Karpas-422 (cell line): Measurements from ENCODE around the gene NXPH1. TPM values are rescaled to one million over a fixed set of nuclear protein-coding genes. Genes with fewer than 3 reads are reported as not detected.

Experiments
- DNase-seq: peaks from one replicate; pipeline ENCODE4 v3.0.0-alpha.2; 2015
- H2AFZ ChIP-seq: fragments of 200-600 bp; sonication (generic); 2 replicates; pipeline ENCODE4 v1.6.1; 2014; ENCODE audit warnings: antibody characterized with exemption, low read length, mixed read lengths
- H3K27ac ChIP-seq: fragments of 200-600 bp; sonication (generic); 2 replicates; pipeline ENCODE4 v1.5.1; 2014; ENCODE audit warnings: mild to moderate bottlenecking, low read length, moderate library complexity
- H3K27me3 ChIP-seq: fragments of 200-600 bp; sonication (generic); 2 replicates; pipeline ENCODE4 v1.6.1; 2014; ENCODE audit warnings: low read length, mixed read lengths
- H3K36me3 ChIP-seq: fragments of 200-600 bp; sonication (generic); 2 replicates; pipeline ENCODE4 v1.6.1; 2014; ENCODE audit warnings: low read length, mixed read lengths; ENCODE audit not compliant: insufficient read depth
- H3K4me1 ChIP-seq: fragments of 200-600 bp; sonication (generic); 2 replicates; pipeline ENCODE4 v1.6.1; 2014; ENCODE audit warnings: mild to moderate bottlenecking, low read length, mixed read lengths
- H3K4me2 ChIP-seq: fragments of 200-600 bp; sonication (generic); 2 replicates; pipeline ENCODE4 v1.6.1; 2014; ENCODE audit warnings: low read length, low read depth, mild to moderate bottlenecking; ENCODE audit not compliant: poor library complexity, severe bottlenecking
- H3K4me3 ChIP-seq: fragments of 200-600 bp; sonication (generic); 2 replicates; pipeline ENCODE4 v1.5.1; 2014; ENCODE audit warnings: mild to moderate bottlenecking, antibody characterized with exemption, low read length, mixed read lengths
- H3K79me2 ChIP-seq: fragments of 200-600 bp; sonication (generic); 2 replicates; pipeline ENCODE4 v1.6.1; 2014; ENCODE audit warnings: mild to moderate bottlenecking, low read length, mixed read lengths
- H3K9ac ChIP-seq: fragments of 200-600 bp; sonication (generic); 2 replicates; pipeline ENCODE4 v1.6.0; 2014; ENCODE audit warnings: low read length
- H3K9me2 ChIP-seq: fragments of 200-600 bp; sonication (generic), shearing (Covaris generic); replicated peaks from 2 replicates; pipeline ENCODE4 v1.6.0; 2014; ENCODE audit warnings: mild to moderate bottlenecking, low read length, moderate library complexity; ENCODE audit not compliant: insufficient read depth
- H3K9me3 ChIP-seq: fragments of 300-700, 200-600 bp; sonication (generic); 2 replicates; pipeline ENCODE4 v1.6.1; 2014; ENCODE audit warnings: low read length, mixed read lengths
- H4K20me1 ChIP-seq: fragments of 200-600 bp; sonication (generic); 2 replicates; pipeline ENCODE4 v1.6.1; 2014; ENCODE audit warnings: mild to moderate bottlenecking, antibody characterized with exemption, low read length, low read depth; ENCODE audit not compliant: insufficient read depth
- total RNA-seq: library from RNA; depleted of rRNA; stranded (reverse); fragments of >200 nt; shearing (Covaris generic); gene quantifications from 2 replicates; pipeline ENCODE4 v1.2.3, GENCODE V29; 2014; ENCODE audit warnings: low replicate concordance; rRNA removed

The NXPH1 gene
- not detected in 2 replicates for total RNA-seq

DNA sequence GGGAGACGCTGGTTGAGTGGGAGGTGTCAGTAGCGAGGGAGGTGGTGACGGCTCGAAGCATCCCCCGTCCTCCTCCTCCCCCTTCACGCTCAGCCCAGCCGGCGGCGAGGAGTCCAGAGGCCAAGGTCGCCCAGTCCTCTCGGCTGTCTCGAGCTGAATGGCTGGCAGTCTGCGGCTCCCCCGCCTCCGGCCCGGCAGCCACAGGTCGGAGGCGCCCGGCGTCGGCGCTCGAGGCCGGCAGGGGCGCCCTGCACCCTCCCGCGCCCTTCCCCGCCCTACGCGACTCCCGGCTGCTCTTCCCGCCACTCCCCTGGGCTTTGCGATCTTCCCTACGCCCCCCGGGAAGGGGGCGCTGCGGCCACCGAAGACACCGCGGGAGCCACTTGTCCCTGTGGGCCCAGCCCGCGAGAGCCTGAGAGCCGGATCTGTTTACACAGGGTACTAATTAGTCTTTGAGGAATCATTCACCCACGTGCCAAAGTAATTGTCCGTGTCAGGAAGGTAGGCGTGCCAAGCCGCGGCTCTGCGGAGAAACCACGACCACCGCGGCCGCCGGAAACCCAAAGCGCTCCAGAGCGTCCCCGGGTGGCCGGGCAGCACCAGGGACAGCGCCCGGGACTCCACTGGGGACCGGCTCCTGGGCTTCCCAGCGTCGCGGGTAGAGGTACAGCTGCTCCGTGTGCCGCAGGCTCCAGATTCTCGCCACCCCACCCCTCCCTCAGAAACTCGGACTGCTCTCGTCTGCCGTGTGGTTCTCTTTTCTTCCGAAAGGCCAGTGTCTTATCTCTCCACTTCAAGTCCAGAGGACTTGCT, at the start of gene NXPH1:
Gene NXPH1 (plus strand): TSS at position 133 of the 813 bp plus-strand sequence.
- Histone ChIP-seq H3K9me2 (no peaks in the 10 kb centered on the region), H3K27ac (no peak within 1 kb of the TSS), H3K4me1 (no peaks in the 10 kb centered on the region), H3K4me3 (no peak within 1 kb of the TSS), H3K4me2 (no peak within 1 kb of the TSS), H2AFZ (no peak within 1 kb of the TSS), H3K27me3 (no peaks in the 10 kb centered on the region), H3K79me2 (no peaks in the 10 kb centered on the region), H3K9ac (no peak within 1 kb of the TSS), H4K20me1 (no peaks in the 10 kb centered on the region), H3K36me3 (no peaks in the 10 kb centered on the region), H3K9me3 (no peaks in the 10 kb centered on the region)
- DNase-seq: no peak

DNA sequence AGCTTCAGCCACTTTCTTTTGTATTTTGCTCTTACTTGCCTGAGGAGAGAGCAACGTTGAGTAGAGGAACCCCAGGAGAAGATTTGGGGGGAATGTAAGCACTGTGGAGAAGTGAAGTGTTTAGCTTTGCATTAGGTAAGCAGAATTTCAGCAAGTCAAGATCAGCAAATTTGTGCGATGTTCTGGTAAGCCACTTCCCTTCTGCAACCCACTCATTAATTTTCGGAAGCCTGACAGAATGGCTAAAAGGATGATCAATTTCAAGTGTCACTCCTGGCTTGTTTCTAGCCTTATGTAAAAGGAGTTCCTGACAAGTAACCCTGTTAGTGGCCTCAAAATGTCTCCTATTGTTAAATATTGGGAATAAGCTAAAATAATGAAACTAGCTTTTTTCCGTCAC, 48.5 kb upstream of the NXPH1 start:
- Histone ChIP-seq H3K4me3 (no peak overlapping the region), H3K9me3 (no peaks in the 10 kb centered on the region), H4K20me1 (no peaks in the 10 kb centered on the region), H3K79me2 (no peaks in the 10 kb centered on the region), H3K4me1 (no peaks in the 10 kb centered on the region), H3K36me3 (no peaks in the 10 kb centered on the region), H3K4me2 (no peak overlapping the region), H3K9me2 (no peaks in the 10 kb centered on the region), H3K9ac (no peak overlapping the region), H3K27me3 (no peaks in the 10 kb centered on the region), H2AFZ (no peak overlapping the region), H3K27ac (no peak overlapping the region)
- DNase-seq: no peak

DNA sequence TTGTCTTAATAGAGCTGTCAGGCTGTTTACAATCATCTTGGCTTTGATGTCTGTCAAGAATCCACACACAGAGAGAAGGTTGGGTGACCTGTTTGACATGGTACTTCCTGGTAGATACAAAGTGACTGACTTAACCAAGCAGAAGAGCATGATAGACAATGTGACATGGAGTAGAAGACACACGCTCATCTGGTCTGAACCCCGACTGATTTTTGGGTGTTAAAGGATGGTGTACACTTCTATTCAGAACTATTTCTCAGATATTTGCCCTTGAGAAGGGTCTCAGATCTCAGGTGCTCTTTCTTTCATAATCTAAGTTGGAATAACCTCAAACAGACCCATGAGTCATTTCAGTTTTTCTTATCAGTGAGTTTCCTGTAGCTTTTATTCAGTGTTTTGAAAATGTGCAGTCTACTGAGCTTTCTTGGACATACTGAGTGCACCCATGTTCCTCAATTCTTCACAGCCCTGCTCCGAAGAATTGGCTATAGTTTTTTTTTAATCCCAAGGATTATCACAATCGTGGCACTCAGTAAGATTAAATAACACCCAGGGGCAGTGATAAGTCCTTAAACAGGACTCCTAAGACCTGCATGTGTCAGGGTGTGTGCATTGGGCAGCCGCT, 46.4 kb upstream of the NXPH1 start:
- no peak overlapping the region for H3K4me2 ChIP-seq
- H2AFZ ChIP-seq: no peak overlapping the region
- no peaks in the 10 kb centered on the region for H3K27me3 ChIP-seq

DNA sequence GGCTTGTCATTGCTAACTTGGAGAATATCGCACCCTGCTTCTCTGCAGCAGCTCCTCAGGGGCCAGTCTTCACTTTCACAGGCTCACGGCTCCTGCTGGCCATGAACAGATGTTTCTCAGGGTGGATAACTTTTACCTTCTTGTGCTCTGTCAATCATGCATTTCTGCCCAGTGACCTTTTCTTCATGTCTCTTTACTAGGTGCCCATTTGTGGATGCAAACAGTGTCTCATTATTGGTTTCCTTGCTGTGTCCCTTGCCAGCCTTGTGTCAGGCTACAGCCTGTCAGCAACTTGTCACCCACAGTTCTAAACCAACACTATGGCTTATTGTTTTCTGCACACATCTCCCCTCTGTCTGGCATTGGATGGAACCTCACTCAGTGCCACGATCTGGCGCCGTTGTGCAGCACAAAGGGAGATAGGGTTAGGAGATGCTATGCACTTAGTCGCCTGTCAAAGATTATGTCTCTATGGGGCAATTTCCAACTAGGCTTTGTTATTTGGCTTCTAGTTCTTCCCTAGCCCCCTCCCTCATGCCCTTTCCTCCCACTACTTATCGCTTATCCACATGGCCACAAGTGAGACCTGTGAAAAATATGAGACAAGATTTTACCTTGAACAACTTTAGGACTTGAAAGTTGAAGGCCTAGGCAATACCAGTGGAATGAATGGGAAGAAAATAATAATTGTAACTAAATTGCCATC, 45.7 kb upstream of the NXPH1 start:
- no peak overlapping the region for H3K4me3 ChIP-seq
- H3K4me2 ChIP-seq: no peak overlapping the region
- no peaks in the 10 kb centered on the region for H4K20me1 ChIP-seq
- no peaks in the 10 kb centered on the region for H3K27me3 ChIP-seq
- no peak overlapping the region for H2AFZ ChIP-seq
- no peaks in the 10 kb centered on the region for H3K36me3 ChIP-seq
- H3K4me1 ChIP-seq: no peaks in the 10 kb centered on the region
- H3K27ac ChIP-seq: no peak overlapping the region
- H3K9me2 ChIP-seq: peaks cover 2% of the 10 kb centered on the region; the same call in 1 of the 2 replicates
- no peaks in the 10 kb centered on the region for H3K79me2 ChIP-seq
- no peak for DNase-seq
- H3K9me3 ChIP-seq: no peaks in the 10 kb centered on the region
- H3K9ac ChIP-seq: no peak overlapping the region

More for the DNA sequence above, 46.4 kb upstream of the NXPH1 start:
- H3K4me1 ChIP-seq: no peaks in the 10 kb centered on the region
- H3K79me2 ChIP-seq: no peaks in the 10 kb centered on the region
- H3K4me3 ChIP-seq: no peak overlapping the region
- H3K9ac ChIP-seq: no peak overlapping the region
- H3K9me2 ChIP-seq: no peaks in the 10 kb centered on the region
- H3K36me3 ChIP-seq: no peaks in the 10 kb centered on the region
- DNase-seq: no peak
- no peaks in the 10 kb centered on the region for H4K20me1 ChIP-seq
- H3K9me3 ChIP-seq: no peaks in the 10 kb centered on the region
- no peak overlapping the region for H3K27ac ChIP-seq

DNA sequence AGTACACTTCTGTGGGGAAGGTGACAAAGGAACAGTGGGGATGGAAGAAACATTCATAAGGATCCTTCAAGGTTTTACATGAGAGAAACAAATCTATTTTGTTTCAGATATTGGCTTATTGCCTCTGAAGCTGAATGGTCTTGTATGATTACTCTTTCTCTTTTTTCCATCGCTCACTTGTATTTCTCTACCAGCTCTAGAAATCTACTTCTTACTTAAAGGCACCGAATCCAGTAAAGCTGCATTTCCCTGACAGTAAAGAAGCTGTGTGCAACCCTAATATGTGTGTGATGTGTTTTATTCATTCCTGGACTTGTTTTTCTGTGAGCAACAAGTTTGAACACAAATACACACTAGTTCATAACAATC, 45.2 kb upstream of the NXPH1 start:
- H3K4me1 ChIP-seq: no peaks in the 10 kb centered on the region
- no peak overlapping the region for H2AFZ ChIP-seq
- H3K9ac ChIP-seq: no peak overlapping the region
- no peaks in the 10 kb centered on the region for H4K20me1 ChIP-seq
- no peak overlapping the region for H3K4me2 ChIP-seq
- peaks cover 4% of the 10 kb centered on the region; the same call in 1 of the 2 replicates for H3K9me2 ChIP-seq
- no peak overlapping the region for H3K27ac ChIP-seq
- no peaks in the 10 kb centered on the region for H3K9me3 ChIP-seq
- no peak overlapping the region for H3K4me3 ChIP-seq
- no peaks in the 10 kb centered on the region for H3K36me3 ChIP-seq
- no peaks in the 10 kb centered on the region for H3K27me3 ChIP-seq
- DNase-seq: no peak
- no peaks in the 10 kb centered on the region for H3K79me2 ChIP-seq

DNA sequence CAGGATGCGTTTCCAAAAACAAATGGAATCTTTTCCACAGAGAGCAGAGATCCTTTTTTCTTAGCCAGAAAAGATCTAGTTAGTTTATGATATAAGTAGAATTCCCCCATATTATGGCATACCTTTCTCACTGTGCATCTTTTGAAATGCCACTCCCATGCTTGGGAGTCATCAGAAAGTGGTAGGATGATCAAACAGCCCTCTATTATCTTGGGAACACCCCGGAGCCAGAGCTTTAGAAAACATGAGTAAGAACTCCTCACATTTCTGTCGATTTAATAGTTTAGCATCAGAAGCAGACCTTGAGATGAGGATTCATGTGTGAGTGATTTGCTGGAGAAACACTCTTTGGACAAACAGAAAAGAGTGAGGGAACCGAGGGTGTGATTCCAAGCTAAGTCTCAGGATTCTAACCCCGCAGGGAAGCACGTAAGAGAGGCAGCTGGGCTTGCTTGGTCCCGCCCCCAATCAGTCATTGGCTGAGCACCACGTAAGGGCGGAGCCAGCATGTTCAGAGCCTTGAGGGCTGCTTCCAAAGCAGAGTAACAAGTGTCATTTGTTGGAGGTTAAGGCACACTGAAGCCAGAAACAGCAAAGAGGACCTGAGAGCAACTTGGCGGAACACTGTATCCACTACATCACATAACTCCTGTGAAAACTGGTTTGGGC, 43.7 kb upstream of the NXPH1 start:
- Histone ChIP-seq H3K79me2 (no peaks in the 10 kb centered on the region), H3K27ac (no peak overlapping the region), H3K4me1 (no peaks in the 10 kb centered on the region), H3K4me2 (no peak overlapping the region), H3K9me3 (no peaks in the 10 kb centered on the region), H3K4me3 (no peak overlapping the region), H3K36me3 (no peaks in the 10 kb centered on the region), H3K9ac (no peak overlapping the region), H4K20me1 (no peaks in the 10 kb centered on the region), H3K27me3 (no peaks in the 10 kb centered on the region), H3K9me2 (peaks cover 4% of the 10 kb centered on the region; the same call in 1 of the 2 replicates), H2AFZ (no peak overlapping the region)
- peak; percentile 50 for DNase-seq

DNA sequence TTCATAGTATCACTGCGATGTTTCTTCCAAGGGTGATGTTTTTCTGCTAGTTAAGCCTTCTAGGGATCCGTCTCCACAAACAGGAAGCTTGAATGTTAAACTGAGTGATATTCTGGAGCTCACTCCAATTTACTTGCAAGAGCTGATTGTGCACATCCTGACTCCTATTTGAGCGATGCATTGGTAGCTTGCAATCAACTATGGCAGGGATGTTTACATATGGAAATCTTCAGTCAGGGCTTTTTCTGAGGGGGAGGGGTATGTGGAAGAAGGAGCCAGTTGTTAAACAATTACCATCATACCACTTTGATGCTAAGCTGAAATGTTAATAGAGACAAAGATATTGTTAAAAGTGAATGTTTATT, 43.2 kb upstream of the NXPH1 start:
- no peak overlapping the region for H3K4me3 ChIP-seq
- H3K27ac ChIP-seq: no peak overlapping the region
- H3K4me2 ChIP-seq: no peak overlapping the region
- no peaks in the 10 kb centered on the region for H3K79me2 ChIP-seq
- no peak overlapping the region for H2AFZ ChIP-seq
- H3K9ac ChIP-seq: no peak overlapping the region
- no peaks in the 10 kb centered on the region for H4K20me1 ChIP-seq
- H3K9me3 ChIP-seq: no peaks in the 10 kb centered on the region
- no peaks in the 10 kb centered on the region for H3K4me1 ChIP-seq
- no peaks in the 10 kb centered on the region for H3K36me3 ChIP-seq
- peaks cover 4% of the 10 kb centered on the region; the same call in 1 of the 2 replicates for H3K9me2 ChIP-seq
- DNase-seq: no peak
- no peaks in the 10 kb centered on the region for H3K27me3 ChIP-seq
